CD4-positive, alpha-beta T cell treated with Interleukin-15 for 4 hours (primary cell): ENCODE results near the gene AP3D1.
A peak's percentile ranks its signal among the peaks of the same experiment; 100 is the strongest.

Experiments used
- DNase-seq: peaks from one replicate; pipeline ENCODE4 v3.0.0-alpha.2; 2020; ENCODE audit warnings: low spot score

Gene AP3D1

DNA sequence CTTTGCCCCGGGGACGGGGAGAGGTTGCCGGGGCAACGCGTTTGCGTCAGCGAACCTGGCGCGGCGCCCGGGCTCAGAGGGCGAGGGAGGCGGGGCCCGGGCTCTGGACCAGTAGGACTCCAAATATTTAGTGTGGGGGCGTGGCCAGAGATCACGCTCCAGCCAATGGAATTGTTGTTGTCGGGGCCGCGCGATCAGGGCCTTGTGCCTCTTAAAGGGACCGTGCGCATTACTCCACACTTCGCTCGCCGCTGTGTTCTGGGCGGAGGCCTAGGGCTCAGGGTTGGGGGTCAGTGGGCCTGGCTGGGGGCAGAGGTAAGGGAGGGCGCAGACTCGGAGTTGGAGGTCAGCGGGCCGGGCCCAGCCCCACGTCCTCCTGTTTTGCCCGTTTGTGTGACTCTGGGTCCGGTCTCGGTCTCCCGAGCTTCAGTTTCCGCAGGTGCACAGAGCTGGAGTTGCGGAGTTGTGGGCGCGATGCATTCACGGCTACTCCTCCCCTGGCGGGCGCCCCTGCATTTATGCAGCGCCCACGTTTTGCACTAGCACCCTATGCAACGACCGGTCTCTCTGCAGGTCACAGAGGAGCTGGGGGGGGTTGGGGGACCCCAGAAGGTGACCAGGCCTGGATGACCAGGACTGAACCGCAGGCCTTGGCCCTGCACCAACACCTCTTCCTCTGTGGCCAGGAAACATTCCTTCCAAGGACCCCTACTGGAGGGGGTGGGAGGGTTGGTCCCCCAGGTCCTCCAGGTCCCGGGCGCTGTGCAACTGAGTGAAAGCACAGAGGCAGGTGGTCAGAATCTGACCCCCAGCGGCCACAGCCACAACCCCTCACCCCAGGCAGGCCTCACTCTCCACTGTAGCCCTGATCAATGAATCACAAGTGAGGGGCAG lies 89.6 kb downstream of the AP3D1 start:
- peak; percentile 99 for DNase-seq

DNA sequence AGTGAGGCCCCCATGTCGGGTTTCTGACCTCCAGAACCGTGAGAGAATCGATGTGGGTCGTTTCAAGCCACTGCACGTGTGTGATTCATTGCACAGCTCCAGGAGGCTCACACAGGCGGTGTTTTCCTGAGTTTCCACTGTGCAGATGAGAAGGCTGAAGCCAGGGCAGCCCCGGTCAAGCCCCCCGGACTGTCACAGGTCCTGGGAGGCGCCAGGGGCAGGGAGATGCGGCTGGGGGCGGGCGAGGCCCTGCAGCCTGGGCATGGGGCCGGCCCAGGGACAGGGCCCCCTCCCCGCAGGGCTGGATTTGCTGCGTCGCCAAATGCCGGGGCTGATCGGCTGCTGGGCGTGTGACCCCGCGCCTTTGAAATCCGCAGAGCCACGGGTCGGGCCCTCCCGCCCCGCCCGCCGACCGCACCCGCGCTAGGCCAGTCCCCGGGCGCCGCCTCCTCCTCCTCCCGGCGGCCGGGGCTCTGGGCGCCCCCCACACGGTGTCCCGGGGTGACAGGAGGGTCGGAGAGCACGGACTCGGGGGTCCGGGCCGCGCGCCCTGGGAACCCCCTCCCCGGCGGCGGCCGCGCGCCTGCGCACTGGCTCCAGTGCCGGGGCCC lies 90.4 kb downstream of the AP3D1 start:
- DNase-seq: no peak

GRCh38 chr19:2059422-2060201 lies 91.8 kb downstream of the AP3D1 start:
- no peak for DNase-seq

DNA sequence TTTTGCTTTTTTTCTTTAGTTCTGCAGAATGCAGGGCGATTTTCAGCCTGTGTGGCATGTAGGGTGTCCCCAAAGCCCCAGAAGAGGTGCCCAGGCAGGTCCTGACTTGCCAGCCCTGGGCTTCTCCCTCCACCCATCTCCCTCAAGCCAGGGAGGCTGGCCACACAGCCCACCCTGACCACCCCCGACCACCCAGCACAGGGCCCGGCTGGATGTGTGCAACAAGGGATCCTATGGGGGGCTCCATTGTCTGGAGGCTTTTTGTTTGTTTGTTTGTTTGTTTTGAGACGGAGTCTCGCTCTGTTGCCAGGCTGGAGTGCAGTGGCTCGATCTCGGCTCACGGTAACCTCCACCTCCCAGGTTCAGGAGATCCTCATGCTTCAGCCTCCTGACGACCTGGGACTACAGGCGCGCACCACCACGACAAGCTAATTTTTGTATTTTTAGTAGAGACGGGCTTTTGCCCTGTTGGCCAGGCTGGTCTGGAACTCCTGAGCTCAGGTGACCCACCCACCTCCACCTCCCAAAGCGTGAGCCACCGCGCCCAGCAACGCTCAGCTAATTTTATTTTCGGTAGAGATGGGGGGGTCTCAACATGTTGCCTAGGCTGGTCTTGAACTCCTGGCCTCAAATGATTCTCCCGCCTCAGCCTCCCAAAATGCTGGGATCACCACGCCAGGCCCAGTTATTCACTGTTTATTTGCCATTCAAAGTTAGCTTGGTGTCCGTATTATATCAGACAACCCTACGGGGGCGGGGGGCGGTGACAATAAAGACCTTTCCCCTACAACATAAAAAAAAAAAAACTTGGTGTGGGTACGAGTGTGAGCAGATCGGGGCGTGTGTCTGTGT lies 92.6 kb downstream of the AP3D1 start:
- no peak for DNase-seq

GRCh38 chr19:2057484-2058469 lies 93.6 kb downstream of the AP3D1 start:
- DNase-seq: no peak

DNA sequence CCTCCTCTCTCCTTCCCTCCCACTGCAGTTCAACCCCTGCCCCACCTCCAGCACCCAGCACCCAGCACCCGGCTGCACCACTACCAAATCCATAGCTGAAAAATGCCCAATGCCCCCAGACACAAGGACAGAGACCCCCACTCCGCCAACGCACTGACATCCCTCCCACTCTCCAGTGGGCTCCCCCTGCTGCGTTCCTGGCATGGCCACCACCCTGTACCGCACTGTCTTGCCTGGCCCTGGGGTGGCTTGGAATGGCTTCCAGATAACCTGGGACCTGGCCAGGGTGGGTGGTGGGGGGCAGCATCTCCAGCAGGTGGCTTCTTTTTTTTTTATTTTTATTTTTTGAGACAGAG lies 94.6 kb downstream of the AP3D1 start:
- no peak for DNase-seq

- DNase-seq: no peak
These were observed 95.2 kb downstream of the AP3D1 start for GRCh38 chr19:2055931-2056836.

- DNase-seq: no peak
These were observed 96.6 kb downstream of the AP3D1 start for GRCh38 chr19:2054763-2055162.

DNA sequence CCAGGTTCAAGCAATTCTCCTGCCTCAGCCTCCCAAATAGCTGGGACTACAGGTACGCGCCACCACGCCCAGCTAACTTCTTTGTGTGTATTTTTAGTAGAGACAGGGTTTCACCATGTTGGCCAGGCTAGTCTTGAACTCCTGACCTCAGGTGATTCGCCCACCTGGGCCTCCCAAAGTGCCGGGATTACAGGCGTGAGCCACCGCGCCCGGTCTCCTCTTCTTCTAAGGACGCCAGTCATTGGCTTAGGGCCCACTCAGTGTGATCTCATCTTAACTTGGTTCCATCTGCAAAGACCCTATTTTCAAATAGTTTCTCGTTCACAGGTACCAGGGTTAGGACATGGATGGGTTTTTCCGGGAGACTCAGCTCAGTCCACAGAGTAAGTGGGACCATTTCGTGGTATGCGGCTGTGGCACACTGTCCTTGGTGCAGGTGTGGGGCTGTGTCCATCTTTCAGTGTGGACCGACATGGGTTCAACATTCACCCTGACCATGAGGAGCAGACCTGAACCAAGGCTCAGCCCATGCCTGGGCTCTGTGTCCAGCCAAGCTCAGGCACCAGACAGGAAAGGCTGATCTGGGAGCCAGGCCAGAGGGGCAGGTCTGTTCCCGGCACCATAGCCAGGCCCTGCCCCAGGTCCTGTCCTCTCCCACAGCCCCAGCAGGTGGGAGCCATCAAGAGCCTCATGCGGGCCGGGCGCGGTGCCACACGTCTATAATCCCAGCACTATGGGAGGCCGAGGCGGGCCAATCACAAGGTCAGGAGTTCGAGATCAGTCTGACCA lies 97.6 kb downstream of the AP3D1 start:
- DNase-seq: no peak

GRCh38 chr19:2051773-2052704 lies 99.3 kb downstream of the AP3D1 start:
- peak; percentile 61 for DNase-seq

DNA sequence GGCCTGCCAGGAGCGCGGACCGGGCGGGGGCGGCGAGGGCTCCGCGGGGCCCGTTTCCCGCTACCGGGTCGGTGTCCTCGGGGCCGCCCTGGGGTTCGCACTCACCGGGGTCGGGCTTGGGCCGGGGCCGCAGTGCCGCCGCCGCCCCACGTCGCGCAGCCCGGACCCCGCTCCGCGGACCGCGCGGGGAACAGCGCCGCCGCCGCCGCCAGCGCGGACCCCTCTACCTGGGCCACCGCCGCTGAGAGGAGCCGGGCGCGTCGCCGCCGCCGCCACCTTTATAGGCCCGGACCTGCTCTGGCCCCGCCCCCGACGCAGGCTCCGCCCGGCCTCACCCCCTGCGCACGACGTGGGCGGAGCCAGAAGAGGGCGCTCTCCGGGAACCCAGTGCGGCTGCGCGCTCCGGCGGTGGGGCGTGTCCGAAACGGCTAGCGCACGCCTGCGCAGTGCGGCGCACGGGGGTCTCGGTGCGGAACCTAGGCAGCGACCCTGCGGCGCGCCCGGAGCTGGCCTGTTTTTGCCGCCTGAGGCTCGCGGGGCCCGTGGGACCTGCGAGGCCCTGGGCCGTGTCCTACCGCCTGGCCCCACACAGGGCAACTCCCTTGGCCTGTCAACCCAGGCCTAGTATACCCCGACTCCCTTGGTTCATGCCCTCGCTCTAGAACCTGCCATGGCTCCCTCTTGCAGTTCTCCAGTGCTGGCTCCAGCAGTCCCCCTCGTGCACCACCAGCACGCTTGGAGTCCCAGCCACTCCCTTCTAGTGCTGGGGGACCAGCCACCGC lies 100.2 kb downstream of the AP3D1 start, which contains the start of gene MKNK2:
MKNK2 (minus strand) TSS at position 254 of the 782 bp plus-strand sequence. CDS start 393 bp downstream, outside the sequence.
- DNase-seq: peak; percentile 93
